GM21619 (cell line): Measurements from ENCODE around the gene MFSD6.

Source experiments
- ATAC-seq: cut with Tn5 transposase; IDR thresholded peaks from one replicate; pipeline ENCODE4 v1.9.1; 2021; ENCODE audit not compliant: unreplicated experiment

Gene MFSD6

DNA sequence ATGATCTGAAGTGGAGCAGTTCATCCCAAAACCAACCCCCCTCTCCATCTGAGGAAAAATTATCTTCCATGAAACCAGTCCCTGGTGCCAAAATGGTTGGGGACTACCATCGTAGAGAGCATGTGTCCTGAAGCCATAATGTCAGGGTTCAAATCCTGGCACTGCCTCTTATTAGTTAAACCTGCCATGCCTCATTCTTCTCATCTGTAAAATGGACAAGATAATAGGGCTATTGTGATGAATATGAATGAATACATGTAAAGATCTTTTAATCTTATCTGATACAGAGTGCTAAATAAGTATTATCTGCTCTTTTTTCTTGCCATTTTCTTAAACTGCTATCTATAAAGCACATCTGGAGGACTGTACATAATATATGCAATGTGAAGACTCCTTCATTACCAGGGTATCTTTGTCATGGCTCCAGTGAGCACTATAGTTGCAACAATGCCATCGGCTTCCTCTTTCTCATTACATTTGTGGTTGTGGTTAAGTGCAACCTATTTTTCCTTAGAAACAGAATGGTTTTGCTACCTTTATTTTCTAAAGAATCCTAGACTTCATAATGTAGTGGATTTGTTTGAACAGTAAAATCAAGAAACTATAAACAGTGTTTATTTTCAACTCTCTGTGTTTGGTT is 27.0 kb downstream of the MFSD6 start:
- no peak for ATAC-seq

DNA sequence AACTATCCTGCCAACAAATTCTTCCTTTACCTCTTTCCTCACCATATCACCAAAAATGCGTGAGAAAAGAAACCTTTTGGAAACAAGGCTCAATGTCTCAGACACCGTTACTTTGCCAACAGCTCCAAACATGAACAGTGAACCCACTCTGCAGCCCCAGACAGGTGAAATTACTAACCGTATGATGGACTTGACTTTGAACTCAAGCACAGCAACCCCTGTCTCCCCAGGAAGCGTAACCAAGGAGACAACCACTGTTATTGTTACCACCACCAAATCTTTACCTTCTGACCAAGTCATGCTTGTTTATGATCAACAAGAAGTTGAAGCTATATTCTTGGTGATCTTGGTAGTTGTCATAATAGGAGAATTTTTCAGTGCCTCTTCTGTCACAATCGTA is 28.4 kb downstream of the MFSD6 start:
- ATAC-seq = no peak

DNA sequence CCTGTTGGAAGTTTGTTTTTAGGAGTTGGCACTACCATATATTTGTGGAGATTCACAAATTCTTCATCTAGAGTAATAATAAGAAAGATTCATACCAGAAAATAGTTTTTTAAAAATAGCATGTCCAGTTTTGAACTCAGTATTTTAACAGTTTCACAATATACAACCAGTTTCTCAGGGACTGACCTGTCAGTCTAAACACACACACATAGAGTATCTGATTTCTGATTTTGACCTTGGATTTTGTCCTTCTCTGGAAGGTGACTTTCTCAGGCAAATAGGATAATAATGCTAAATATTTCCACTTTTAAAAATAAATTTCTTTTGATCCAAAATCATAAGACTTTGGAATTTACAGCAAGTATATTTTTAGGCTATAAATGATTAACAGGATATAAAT is 32.0 kb downstream of the MFSD6 start:
- no peak for ATAC-seq

DNA sequence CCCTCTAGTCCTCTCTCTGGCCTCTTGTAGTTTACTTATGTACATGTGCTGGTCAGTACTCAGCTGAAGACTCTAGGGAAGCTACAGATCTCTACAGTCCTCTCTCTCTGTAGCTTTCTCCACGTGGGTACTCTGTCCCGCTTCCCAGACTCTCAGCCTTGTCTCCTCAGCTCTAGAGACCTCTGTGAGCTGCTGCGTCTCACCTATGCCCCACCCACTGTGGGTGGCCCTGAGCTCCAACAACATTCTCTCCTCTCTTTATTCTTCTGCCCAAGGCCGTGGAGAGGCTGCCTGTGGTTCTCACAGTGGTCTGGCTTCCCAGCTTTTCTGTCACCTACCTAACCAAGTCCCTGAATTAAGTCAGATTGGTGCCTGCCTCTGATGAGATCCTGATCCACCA is 33.4 kb downstream of the MFSD6 start:
- ATAC-seq = no peak

DNA sequence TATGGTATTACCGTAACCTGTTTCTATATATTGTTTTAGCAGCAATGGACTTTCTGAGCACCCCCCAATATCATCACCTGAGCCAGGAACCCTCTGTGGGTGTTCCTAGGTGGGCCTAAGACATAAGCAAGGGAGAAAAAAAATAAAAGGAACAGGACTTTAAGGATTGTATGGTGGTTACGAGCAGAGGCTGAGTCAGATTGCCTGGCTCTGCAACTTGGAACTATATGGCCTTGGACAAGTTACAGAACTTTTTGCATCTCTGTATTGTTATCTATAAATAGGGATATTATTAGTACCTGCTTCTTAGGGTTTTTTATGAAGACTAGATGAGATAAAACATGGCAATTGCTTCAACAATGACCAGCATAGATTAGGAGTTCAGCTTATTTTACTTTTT is 34.9 kb downstream of the MFSD6 start:
- ATAC-seq = no peak

DNA sequence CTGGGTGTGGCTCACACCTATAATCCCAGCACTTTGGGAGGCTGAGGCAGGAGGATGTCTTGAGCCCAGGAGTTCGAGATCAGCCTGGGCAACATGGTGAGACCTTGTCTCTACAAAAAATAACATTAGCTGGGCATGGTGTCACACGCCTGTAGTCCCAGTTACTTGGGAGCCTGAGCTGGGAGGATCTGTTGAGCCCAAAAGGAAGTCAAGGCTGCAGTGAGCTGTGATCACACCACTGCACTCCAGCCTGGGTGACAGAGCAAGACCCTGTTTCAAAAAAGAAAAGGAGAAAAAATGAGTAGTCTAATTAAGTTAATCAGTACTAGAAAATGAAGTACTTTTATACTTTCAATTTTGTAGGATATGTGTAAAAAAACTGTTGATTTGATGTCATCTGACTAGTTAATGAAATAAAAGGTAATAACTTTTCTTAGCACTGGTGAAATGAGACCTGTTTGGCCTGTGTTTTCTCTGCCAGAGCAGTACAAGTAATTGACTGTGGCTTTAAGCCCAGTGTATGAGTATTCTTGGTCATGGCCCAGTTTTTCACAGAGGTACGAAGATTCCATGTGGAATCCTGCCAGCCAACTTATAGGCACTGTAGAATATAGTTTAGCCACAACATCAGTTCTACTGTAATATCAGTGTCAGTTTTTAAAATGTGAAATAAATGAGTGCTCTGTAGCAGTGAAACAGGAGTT is 35.8 kb downstream of the MFSD6 start:
- ATAC-seq = no peak

DNA sequence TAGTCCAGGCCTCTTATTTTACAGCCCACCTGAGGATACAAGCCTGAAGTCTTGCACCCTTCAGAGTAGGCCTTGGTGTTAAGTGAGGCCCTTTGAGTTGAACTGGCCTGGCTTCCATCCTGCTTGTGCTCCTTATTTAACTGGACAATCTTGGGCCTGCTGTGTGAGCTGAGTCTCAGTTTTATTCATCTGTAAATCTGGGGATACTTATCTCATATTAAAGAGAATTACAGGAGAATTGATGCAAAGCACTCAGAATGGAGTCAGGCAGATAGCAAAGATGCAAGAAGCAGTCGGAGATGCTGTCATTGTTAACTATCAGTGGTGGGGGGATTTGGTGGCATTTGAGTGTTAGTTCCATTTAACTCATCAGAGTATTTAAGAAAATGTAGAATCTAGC is 36.8 kb downstream of the MFSD6 start:
- ATAC-seq = no peak

DNA sequence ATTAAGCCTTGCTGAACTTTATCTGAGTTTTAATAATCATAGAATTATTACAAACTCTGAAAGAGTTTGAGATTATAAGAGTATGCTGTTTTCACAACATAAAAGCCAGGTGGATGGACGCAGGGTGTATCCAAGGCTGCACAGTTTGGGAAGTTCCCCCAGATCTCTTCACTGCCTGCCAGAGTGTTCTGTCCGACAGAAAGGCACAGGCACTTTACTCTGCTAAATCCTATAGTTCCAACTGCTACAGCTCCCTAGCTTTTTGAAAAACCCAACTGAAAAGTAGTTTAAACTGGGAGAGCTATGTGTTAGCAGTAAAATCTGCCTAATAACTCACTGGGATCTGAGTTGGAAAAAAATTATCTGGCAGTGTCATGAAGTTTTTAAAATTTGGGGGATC is 38.0 kb downstream of the MFSD6 start:
- no peak for ATAC-seq

DNA sequence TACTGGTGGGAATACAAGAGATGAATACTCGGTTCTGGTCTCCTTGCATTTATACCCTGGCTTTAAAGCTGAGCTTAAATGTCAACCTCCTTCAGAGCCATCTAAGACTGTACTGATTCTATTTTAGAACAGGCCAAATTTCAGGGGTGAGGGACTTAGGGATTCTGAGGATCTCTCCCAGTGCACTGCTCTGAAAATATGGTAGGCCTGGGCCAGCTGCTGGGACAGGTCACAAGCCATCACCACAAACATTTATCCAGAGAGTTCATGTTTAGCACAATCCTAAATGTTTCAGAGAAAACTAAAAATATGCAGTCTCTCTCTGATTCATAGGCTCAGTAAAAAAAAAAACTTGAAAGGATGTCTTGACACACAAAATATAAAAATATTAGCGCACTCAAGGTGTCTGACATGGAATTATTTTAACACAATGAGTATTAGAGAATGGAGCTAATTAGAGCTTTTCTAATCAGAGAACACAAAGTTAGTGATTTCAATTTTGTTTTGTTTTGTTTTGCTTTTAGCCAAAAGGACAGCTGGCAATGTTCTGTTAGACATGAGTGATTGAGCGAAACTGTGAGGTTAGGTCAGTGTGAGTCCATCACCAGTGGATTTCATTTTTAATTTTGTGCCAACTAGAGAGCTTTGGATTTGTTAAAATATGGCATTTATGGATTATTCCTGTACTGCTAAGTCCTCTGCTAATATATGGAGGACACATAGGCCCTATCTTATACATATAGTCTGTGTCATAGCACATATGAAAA is 38.8 kb downstream of the MFSD6 start:
- ATAC-seq = no peak

DNA sequence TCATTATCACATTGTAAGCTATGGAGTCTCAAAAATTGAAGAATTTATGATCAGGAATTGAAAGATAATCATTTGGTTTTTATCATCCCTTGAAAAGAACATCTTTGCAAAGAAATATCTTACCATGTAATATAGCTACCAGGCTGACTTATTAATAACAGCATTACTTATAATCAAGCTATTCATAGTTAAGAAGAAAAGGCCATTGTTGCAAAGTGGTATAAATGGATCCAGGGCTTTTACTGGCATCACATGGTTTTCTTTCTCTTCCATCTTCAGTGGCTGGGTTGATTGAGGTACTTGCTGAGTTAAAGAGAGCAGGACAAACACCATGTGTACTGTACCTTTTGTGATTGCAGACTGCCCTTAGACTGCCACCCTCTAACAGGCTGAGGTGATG is 39.6 kb downstream of the MFSD6 start:
- ATAC-seq = no peak

DNA sequence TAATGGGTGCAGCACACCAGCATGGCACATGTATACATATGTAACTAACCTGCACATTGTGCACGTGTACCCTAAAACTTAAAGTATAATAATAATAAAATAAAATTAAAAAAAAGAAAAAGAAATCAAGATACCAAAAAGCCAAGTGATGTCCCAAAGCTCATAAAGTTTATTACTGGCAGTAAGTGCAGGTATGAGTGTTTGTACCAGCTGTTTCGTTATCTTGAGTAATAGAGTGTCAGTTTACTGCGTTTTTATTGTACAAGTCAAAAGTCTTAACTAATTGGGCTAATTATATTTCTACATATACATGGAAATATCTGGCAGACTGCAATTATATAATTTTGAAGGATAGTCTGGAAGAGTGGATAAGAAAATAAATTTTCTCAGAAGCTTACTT is 41.8 kb downstream of the MFSD6 start:
- ATAC-seq = no peak

DNA sequence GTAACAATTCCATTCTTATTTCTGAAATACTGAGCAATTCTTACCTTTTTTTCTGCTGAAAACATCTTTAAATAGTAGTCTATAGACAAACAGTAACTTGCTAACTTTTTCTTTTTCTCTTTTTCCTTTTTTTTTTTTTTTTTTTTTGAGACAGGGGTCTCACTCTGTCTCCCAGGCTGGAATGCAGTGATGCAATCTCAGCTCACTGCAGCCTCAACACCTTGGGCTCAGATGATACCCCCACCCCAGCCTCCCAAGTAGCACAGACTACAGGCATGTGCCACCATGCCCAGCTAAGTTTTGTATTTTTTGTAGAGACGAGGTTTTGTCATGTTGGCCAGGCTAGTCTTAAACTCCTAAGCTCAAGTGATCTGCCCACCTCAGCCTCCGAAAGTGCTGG is 42.2 kb downstream of the MFSD6 start:
- no peak for ATAC-seq

DNA sequence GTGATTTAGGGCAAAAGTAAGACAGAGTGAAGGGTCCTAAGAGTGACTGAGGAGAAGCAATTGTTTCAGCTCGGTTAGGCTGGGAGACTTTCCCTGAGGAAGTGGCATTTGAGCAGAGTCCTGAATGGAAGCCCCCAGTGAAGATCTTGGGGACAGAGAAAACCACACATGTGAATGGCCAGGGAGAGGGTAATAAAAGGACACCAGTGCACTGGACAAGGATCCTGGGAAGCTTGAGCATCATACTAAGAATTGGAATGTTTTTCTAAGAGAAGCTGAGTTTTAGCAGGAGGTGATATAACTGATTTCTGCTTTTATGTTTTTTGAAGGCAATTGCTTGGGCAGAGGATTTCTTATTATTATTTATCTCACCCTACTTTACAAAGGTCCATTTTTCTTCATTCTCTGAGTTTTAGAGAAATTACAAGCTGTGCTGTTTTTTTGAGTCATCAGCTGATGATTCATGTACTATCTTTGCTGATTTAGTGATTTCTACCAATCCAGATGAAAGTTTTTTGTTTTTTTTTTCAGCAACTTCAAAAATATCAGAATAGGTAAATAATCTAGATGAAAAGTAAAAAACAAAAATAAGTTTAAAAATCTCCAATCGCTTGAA is 43.5 kb downstream of the MFSD6 start:
- no peak for ATAC-seq

DNA sequence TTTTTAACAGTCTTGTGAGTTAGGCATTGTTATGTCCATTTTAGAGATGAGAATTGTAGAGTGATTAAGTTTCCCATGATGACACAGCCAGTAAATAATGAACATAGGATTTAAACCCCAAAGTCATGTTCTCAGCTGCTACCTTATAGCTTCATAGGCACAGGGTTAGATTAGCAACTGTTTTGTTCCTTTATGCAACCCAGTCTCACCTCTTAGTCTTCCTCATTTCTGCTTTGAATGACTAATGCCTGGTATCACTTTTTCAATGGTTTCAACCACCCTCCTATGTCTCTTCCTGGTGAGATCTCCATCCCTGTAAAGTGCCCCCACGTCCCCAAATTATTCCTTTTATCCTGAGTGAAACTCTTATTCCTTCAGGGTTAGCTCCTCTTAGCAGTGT is 44.3 kb downstream of the MFSD6 start:
- no peak for ATAC-seq

DNA sequence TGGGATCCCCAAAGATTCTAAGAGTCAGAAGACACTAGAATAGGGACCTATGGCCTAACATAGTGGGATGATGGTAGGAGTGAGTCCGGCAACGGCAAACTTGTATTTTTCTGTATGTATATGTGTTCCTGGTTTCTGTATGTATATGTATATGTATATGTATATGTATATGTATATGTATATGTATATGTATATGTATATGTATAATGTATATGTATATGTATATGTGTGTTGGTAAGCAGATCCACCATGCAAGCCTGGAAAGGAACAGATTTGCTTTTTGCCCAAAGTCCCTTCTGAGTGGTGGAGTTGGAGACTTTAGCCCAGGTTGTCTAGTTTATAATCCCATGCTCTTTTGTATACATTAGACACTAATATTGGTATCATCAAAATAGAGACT is 46.6 kb downstream of the MFSD6 start:
- no peak for ATAC-seq

DNA sequence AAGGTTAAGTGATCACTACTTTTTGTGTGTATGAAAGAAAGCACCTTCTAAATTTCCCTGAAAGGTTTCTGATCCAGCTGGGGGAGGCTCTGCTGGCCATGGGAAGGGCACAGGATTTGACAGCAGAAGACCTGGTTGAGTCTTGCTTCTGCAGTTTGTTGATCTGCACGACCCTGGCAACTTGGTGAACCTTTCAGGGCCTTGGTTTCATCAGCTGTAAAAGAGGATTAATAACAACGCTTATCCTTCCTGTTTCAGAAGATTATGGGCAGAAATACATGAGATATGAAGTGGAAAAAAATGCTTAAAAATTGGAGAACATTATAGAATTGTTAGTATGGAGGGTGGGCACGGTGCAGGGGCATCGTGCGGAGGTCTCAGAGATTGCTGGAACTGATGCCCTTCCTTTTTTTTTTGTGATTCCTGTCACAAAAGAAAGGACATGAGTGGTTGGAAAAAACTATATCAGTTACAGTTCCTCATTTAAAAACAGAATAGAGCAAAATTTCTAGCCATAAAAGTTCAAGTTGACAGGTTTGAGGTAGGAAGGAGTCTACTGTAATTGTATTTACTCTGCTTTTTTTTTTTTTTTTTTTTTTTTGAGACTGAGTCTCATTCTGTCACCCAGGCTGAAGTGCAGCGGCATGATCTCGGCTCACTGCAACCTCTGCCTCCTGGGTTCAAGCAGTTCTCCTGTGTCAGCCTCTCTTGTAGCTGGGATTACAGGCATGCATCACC is 47.4 kb downstream of the MFSD6 start:
- ATAC-seq = no peak

DNA sequence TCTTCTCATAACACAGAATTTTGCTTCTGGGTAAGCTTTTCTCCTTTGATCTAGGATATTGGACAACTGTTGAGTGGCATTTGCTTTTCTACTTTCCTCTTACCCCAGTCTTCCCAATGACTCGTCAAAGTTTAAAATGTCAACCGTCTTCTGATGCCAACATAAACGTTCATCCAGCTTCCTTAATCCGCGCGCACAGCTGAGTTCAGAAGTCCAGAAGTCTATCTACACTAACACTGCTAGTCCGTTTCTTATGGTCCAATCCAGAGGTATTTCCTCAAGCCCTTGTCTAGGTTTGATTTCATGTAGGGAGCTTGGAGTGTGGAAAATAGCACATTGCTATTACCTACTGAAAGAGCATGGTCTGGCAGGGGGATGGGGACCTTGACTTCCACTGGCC is 48.7 kb downstream of the MFSD6 start:
- no peak for ATAC-seq

DNA sequence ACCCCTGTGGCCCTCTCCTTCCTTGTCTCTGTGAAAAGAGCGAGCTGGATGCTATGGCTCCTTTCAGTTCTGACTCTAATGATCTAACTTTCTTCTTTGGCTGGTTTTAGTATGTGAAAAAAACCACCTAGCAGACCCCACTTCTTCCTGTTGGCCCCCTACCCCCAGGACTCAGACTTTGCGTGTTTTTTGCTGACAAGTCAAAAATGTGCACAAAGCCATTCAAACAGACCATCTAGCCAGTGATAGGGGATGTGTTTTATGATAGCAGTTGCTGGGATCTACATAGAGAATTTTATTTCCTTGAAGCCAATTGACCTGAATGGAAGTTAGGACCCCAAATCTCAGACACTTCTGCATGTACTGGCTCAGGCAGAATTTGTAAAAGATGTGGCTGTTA is 49.1 kb downstream of the MFSD6 start:
- ATAC-seq = no peak

DNA sequence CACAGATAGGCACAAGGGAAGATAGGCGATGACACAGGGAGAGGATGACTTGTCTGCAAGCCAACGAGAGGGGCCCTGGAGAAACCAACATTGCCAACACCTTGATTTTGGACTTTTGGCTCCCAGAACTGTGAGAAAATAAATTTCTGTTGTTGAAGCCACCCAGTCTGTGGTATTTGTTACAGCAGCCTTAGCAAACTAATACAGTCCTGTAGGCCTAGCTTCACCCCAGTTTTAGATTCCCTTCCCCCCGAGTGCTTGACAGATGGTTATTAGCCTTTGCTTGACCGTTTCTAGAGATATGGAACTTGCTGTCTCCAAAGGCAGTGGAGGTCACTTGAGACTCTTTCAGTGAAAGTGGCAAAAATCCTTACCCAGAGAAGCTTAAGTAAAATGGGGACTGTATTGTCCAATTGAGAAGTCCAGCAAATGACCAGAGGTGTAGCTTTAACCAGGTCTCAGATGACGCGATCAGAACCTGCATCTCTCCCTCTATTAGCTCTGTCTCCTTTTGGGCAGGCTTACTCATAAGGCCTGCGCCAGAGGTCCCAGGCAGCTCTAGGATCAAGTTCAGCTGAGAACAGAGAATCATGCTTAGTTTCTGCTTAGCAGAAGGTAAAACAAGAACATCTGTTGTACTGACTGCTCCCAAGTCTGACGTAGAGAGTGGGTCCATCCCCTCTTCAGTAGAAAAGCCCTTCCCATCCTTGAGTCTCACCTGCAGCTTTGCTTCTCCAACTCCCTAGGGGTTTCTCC is 50.4 kb downstream of the MFSD6 start:
- ATAC-seq = no peak

DNA sequence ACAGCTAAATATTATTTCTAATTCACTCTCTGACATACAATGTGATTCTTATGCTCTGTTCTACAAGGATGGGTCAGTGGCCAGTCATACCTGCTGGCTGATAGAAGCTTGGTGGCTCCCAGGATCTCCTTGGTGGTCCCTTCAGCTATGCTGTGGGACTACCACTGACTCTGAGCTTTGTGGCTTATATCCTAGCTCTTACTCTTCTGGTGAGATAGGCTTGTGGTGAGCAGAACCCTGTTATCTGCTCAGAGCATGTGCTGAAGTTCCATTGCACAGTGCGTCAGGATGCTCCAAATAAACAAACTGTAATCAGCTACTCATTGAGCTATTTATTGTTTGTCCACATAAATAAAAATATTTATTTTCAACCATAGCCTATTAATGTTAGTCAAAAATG is 51.7 kb downstream of the MFSD6 start:
- no peak for ATAC-seq

DNA sequence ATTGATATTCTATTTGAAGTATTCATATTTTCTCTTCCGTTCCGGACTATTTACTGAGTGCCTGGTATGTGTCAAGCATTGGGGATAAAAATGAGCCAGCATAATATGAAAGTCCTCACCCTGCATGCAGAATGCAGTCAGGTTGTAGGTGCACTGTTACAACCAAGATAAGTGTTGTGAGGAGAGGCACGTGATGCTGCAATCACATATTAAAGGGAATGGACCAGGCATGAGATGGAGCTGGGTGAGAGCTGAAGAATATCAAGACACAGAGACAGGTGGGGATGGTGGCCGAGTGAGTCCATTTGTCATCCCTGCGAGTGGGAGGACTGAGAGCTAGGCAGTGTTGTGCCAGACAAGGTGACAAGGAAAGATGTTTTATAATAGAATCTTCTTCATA is 52.3 kb downstream of the MFSD6 start:
- no peak for ATAC-seq
